ENCODE results near the gene ATXN1. TPM values are rescaled to one million over a fixed set of nuclear protein-coding genes. Genes with fewer than 3 reads are reported as not detected.
A peak's percentile ranks its signal among the peaks of the same experiment; 100 is the strongest.

Gene ATXN1
- total and polyA plus RNA-seq, 2 of the 13 experiments (the other 11 are each of a cell fraction or from before 2014, with no cell fraction given): 20.7 to 39.5 TPM

- no peak for TF ChIP-seq FOXM1 (CRISPR knock-in tag; IDR thresholded peaks at IDR 0.05)
- no peak for TF ChIP-seq GATA4 (IDR thresholded peaks at IDR 0.05; ENCODE audit: borderline replicate concordance, low read depth)
- no peak for TF ChIP-seq CSRNP2 (CRISPR knock-in tag; conservative IDR thresholded peaks at IDR 0.05; ENCODE audit: low read depth)
- TF ChIP-seq ZNF563 (CRISPR knock-in tag; IDR thresholded peaks at IDR 0.05): 0 out of 2 replicates have a peak, but pooled peaks have one; percentile 27
- no peak for TF ChIP-seq POLR2A (IDR thresholded peaks at IDR 0.05; ENCODE audit: insufficient read depth in 1 of 2, low read depth in 2 of 2, low read length in 2 of 2)
- TF ChIP-seq ZMYM3 (CRISPR knock-in tag; IDR thresholded peaks at IDR 0.05): 0 out of 2 replicates have a peak, but pooled peaks have one; percentile 55
- TF ChIP-seq GABPA (IDR thresholded peaks at IDR 0.05; ENCODE audit: low read depth, low read length): no peak
- no peak for TF ChIP-seq GABPA (CRISPR knock-in tag; IDR thresholded peaks at IDR 0.05; ENCODE audit: low read depth)
- TF ChIP-seq POGZ (CRISPR knock-in tag; IDR thresholded peaks at IDR 0.05): no peak
- 0 out of 2 replicates have a peak, but pooled peaks have one; percentile 5 for TF ChIP-seq ZNF792 (CRISPR knock-in tag; IDR thresholded peaks at IDR 0.05)
- TF ChIP-seq REL (CRISPR knock-in tag; conservative IDR thresholded peaks at IDR 0.05): no peak
- TF ChIP-seq FOXP1 (IDR thresholded peaks at IDR 0.05): no peak
- no peak for TF ChIP-seq FOXP1 (CRISPR knock-in tag; IDR thresholded peaks at IDR 0.05)
- TF ChIP-seq ZNF530 (CRISPR knock-in tag; IDR thresholded peaks at IDR 0.05; ENCODE audit: low read depth): no peak
- no peak for TF ChIP-seq MAFK (conservative IDR thresholded peaks at IDR 0.05 in 1 of 2, IDR thresholded peaks at IDR 0.05 in 1 of 2; ENCODE audit: low read length in 2 of 2)
- no peak for TF ChIP-seq PAX8 (CRISPR knock-in tag; IDR thresholded peaks at IDR 0.05; ENCODE audit: borderline replicate concordance)
- TF ChIP-seq ATF7 (IDR thresholded peaks at IDR 0.05): no peak
- no peak for TF ChIP-seq ATF7 (CRISPR knock-in tag; IDR thresholded peaks at IDR 0.05)
- TF ChIP-seq, protein P1, sequence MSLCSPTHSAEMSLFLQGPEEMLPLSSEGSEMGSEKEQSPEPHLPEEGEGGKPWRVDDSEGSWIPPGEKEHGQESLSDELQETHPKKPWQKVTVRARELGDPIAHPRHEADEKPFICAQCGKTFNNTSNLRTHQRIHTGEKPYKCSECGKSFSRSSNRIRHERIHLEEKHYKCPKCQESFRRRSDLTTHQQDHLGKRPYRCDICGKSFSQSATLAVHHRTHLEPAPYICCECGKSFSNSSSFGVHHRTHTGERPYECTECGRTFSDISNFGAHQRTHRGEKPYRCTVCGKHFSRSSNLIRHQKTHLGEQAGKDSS (CRISPR knock-in tag; IDR thresholded peaks at IDR 0.05; ENCODE audit: borderline replicate concordance, low read depth): 0 out of 2 replicates have a peak, but pooled peaks have one; percentile 6
- TF ChIP-seq ZBTB38 (CRISPR knock-in tag; IDR thresholded peaks at IDR 0.05): peak; percentile 62; the same call in 1 of the 2 replicates
- TF ChIP-seq, protein P2, sequence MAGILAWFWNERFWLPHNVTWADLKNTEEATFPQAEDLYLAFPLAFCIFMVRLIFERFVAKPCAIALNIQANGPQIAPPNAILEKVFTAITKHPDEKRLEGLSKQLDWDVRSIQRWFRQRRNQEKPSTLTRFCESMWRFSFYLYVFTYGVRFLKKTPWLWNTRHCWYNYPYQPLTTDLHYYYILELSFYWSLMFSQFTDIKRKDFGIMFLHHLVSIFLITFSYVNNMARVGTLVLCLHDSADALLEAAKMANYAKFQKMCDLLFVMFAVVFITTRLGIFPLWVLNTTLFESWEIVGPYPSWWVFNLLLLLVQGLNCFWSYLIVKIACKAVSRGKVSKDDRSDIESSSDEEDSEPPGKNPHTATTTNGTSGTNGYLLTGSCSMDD (CRISPR knock-in tag; IDR thresholded peaks at IDR 0.05): no peak
- TF ChIP-seq ZSCAN30 (CRISPR knock-in tag; IDR thresholded peaks at IDR 0.05): no peak
- no peak for TF ChIP-seq ZNF674 (CRISPR knock-in tag; IDR thresholded peaks at IDR 0.05; ENCODE audit: low read depth)
These were observed 31.5 kb downstream of the ATXN1 start (continued) for GRCh38 chr6:16729744-16730143.
